ENCODE data around the gene TEX44.
"Not testable (repeated sequence)": the region's sequence is repeated elsewhere in the genome, so short reads cannot be mapped to it uniquely, and the experiment has no call there.

Gene TEX44

GRCh38 chr2:231568785-231569435 lies 23.8 kb upstream of the TEX44 start:
- no peak overlapping the region for H3K4me2 ChIP-seq (ENCODE audit: low read length)
- H2AFZ ChIP-seq (ENCODE audit: low read length), result no peak overlapping the region
- H3K9me3 ChIP-seq (ENCODE audit: low read length), result no peaks in the 10 kb centered on the region
- H3K9ac ChIP-seq (ENCODE audit: low read length), result no peak overlapping the region
- H3K27ac ChIP-seq (ENCODE audit: low read depth, low read length, poor library complexity, severe bottlenecking), result no peak overlapping the region
- no peaks in the 10 kb centered on the region for H3F3A ChIP-seq (ENCODE audit: insufficient read depth, low read length)
- no peaks in the 10 kb centered on the region for H3K79me2 ChIP-seq (ENCODE audit: insufficient read depth, low read length)
- H3K27me3 ChIP-seq (ENCODE audit: insufficient read depth, low read length), result no peaks in the 10 kb centered on the region; the same call in 1 of the 2 replicates
- no peaks in the 10 kb centered on the region for H3K9me2 ChIP-seq (ENCODE audit: low read depth, low read length)
- no peak overlapping the region for H3K4me3 ChIP-seq (ENCODE audit: low read depth, low read length, poor library complexity, severe bottlenecking)
- no peaks in the 10 kb centered on the region for H4K20me1 ChIP-seq (ENCODE audit: insufficient read depth, low read length)
- no peaks in the 10 kb centered on the region for H3K36me3 ChIP-seq (ENCODE audit: insufficient read depth, low read length)
- TF ChIP-seq EZH2 (IDR thresholded peaks at IDR 0.05; ENCODE audit: borderline replicate concordance, low read length) (no peak), CTCF (IDR thresholded peaks at IDR 0.05; ENCODE audit: low read length) (no peak)
- no peaks in the 10 kb centered on the region for H3K4me1 ChIP-seq (ENCODE audit: insufficient read depth, low read length, severe bottlenecking)

- not testable (repeated sequence) for H3K9ac ChIP-seq (ENCODE audit: low read length); H3F3A ChIP-seq (ENCODE audit: insufficient read depth, low read length); H3K4me2 ChIP-seq (ENCODE audit: low read length); H3K79me2 ChIP-seq (ENCODE audit: insufficient read depth, low read length); H3K4me1 ChIP-seq (ENCODE audit: insufficient read depth, low read length, severe bottlenecking); H3K36me3 ChIP-seq (ENCODE audit: insufficient read depth, low read length); H3K9me2 ChIP-seq (ENCODE audit: low read depth, low read length); H3K9me3 ChIP-seq (ENCODE audit: low read length); H4K20me1 ChIP-seq (ENCODE audit: insufficient read depth, low read length); H3K27ac ChIP-seq (ENCODE audit: low read depth, low read length, poor library complexity, severe bottlenecking); H2AFZ ChIP-seq (ENCODE audit: low read length); H3K4me3 ChIP-seq (ENCODE audit: low read depth, low read length, poor library complexity, severe bottlenecking); H3K27me3 ChIP-seq (ENCODE audit: insufficient read depth, low read length)
Measured at GRCh38 chr2:231570915-231571314, 21.7 kb upstream of the TEX44 start.

- Histone ChIP-seq H3K27me3 (ENCODE audit: insufficient read depth, low read length) (no peaks in the 10 kb centered on the region; the same call in 1 of the 2 replicates), H3K4me1 (ENCODE audit: insufficient read depth, low read length, severe bottlenecking) (no peaks in the 10 kb centered on the region), H2AFZ (ENCODE audit: low read length) (no peak overlapping the region), H3F3A (ENCODE audit: insufficient read depth, low read length) (no peaks in the 10 kb centered on the region), H3K4me2 (ENCODE audit: low read length) (no peak overlapping the region), H4K20me1 (ENCODE audit: insufficient read depth, low read length) (no peaks in the 10 kb centered on the region), H3K9me3 (ENCODE audit: low read length) (no peaks in the 10 kb centered on the region), H3K79me2 (ENCODE audit: insufficient read depth, low read length) (no peaks in the 10 kb centered on the region), H3K9ac (ENCODE audit: low read length) (no peak overlapping the region), H3K27ac (ENCODE audit: low read depth, low read length, poor library complexity, severe bottlenecking) (no peak overlapping the region), H3K9me2 (ENCODE audit: low read depth, low read length) (no peaks in the 10 kb centered on the region), H3K4me3 (ENCODE audit: low read depth, low read length, poor library complexity, severe bottlenecking) (no peak overlapping the region), H3K36me3 (ENCODE audit: insufficient read depth, low read length) (no peaks in the 10 kb centered on the region)
- TF ChIP-seq EZH2 (IDR thresholded peaks at IDR 0.05; ENCODE audit: borderline replicate concordance, low read length) (no peak), CTCF (IDR thresholded peaks at IDR 0.05; ENCODE audit: low read length) (no peak)
Measured at GRCh38 chr2:231571661-231572191, 20.9 kb upstream of the TEX44 start.

GRCh38 chr2:231573096-231573495 lies 19.6 kb upstream of the TEX44 start:
- no peak overlapping the region for H3K4me3 ChIP-seq (ENCODE audit: low read depth, low read length, poor library complexity, severe bottlenecking)
- no peaks in the 10 kb centered on the region for H3K9me2 ChIP-seq (ENCODE audit: low read depth, low read length)
- no peaks in the 10 kb centered on the region for H3K27me3 ChIP-seq (ENCODE audit: insufficient read depth, low read length)
- H3F3A ChIP-seq (ENCODE audit: insufficient read depth, low read length), result no peaks in the 10 kb centered on the region
- no peaks in the 10 kb centered on the region for H3K79me2 ChIP-seq (ENCODE audit: insufficient read depth, low read length)
- no peak overlapping the region for H3K27ac ChIP-seq (ENCODE audit: low read depth, low read length, poor library complexity, severe bottlenecking)
- no peaks in the 10 kb centered on the region for H3K36me3 ChIP-seq (ENCODE audit: insufficient read depth, low read length)
- H3K4me1 ChIP-seq (ENCODE audit: insufficient read depth, low read length, severe bottlenecking), result no peaks in the 10 kb centered on the region
- no peaks in the 10 kb centered on the region for H3K9me3 ChIP-seq (ENCODE audit: low read length)
- no peak overlapping the region for H3K4me2 ChIP-seq (ENCODE audit: low read length)
- no peak overlapping the region for H2AFZ ChIP-seq (ENCODE audit: low read length)
- H3K9ac ChIP-seq (ENCODE audit: low read length), result no peak overlapping the region
- no peaks in the 10 kb centered on the region for H4K20me1 ChIP-seq (ENCODE audit: insufficient read depth, low read length)
- TF ChIP-seq CTCF (IDR thresholded peaks at IDR 0.05; ENCODE audit: low read length) (no peak), EZH2 (IDR thresholded peaks at IDR 0.05; ENCODE audit: borderline replicate concordance, low read length) (no peak)
